ENCODE data around the gene P4HTM.
A peak's percentile ranks its signal among the peaks of the same experiment; 100 is the strongest.

Gene P4HTM, protein sequence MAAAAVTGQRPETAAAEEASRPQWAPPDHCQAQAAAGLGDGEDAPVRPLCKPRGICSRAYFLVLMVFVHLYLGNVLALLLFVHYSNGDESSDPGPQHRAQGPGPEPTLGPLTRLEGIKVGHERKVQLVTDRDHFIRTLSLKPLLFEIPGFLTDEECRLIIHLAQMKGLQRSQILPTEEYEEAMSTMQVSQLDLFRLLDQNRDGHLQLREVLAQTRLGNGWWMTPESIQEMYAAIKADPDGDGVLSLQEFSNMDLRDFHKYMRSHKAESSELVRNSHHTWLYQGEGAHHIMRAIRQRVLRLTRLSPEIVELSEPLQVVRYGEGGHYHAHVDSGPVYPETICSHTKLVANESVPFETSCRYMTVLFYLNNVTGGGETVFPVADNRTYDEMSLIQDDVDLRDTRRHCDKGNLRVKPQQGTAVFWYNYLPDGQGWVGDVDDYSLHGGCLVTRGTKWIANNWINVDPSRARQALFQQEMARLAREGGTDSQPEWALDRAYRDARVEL

DNA sequence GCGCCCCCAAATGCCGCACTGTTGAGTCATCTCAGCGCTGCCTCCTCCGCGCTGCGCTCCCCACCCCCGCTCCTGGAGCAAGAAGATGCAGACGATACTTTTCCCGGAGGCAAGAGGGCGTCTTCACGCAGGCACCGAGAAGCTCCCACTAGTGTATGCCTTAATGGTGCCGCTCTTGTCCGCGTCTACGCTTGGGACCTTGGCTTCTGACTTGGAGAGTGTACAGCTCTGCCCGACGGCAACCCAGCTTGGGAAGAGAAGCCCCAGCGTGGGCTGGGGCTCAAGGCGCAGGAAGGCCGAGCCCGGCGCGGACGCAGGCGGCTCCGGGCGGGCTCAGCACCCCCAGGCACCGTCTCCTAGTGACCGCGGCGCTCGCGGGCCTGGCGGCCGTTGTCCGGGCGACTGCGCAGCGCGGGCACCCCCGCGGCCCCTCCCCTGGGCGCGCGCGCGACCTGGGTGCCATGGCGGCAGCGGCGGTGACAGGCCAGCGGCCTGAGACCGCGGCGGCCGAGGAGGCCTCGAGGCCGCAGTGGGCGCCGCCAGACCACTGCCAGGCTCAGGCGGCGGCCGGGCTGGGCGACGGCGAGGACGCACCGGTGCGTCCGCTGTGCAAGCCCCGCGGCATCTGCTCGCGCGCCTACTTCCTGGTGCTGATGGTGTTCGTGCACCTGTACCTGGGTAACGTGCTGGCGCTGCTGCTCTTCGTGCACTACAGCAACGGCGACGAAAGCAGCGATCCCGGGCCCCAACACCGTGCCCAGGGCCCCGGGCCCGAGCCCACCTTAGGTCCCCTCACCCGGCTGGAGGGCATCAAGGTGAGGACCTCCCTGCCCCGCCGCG lies at the start of gene P4HTM:
TSS of gene P4HTM (plus strand) at position 446 of the 840 bp plus-strand sequence. CDS start at position 462, 16 bp downstream.
- peak; percentile 74 to 81 for DNase-seq (ENCODE audit: extremely low read depth in 1 of 2, low read depth in 1 of 2)

DNA sequence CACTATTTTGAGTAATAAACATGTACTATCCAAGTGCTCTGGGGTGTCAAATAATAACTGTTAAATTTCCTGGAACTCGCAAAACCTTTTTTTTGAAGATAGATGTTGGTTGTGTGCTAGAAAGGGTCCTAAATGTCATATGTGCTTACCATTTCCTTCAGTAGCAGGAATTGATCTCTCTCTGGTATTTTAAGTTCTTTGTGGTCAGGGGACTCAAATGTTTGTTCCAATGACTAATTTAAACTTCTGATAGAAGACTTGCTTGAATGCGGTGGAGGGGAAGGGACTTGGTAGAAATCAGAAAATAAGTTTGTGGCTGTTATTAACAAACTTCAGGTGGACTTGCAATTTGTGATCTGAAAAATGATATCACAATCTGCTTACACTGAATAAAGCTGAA lies 44.6 kb upstream of the P4HTM start:
- no peak for DNase-seq (ENCODE audit: extremely low read depth in 1 of 2, low read depth in 1 of 2)

DNA sequence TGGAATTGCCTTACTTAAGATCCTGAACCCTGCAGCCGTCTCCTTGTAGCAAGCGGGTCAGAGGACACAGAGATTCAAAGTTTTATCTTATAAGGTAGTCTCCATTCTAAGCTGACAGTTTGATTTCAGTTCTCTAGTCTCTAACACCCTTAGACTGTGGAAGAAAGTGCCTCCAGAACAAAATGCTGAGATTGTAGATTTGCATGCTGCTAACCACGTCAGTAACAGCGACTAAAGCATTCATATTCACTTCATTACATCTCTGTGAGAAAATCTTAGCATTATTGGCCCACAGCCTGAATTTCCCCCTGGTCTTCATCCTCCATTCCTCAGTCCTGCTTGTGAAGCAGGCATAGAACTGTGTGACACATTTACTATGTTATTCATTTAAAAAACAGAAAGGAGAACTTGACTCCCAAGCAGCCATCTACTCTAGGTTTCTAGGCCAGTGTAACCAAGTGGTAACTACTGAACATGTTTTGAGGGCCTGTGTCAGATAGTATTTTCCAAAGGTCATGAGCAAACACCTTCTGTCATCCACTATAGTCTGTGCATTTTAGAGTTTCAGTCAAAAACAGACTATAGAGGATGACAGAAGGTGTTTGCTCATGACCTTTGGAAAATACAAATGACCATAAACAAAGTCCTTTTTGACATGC lies 44.0 kb upstream of the P4HTM start:
- no peak for DNase-seq (ENCODE audit: extremely low read depth in 1 of 2, low read depth in 1 of 2)

DNA sequence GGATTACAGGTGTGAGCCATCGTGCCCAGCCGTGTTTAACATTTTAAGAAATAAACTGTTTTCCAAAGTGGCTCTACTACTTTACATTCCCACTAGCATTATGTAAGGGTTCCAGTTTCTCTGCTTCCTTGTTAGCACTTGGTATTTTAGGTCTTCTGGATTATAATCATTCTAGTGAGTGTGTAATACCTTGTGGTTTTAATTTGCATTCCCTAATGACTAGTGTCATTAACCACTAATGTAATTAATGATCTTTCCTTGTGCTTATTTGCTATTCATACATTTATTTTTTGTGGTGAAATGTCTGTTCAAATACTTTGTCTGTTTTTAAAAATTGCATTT lies 40.7 kb upstream of the P4HTM start:
- DNase-seq (ENCODE audit: extremely low read depth in 1 of 2, low read depth in 1 of 2): no peak

DNA sequence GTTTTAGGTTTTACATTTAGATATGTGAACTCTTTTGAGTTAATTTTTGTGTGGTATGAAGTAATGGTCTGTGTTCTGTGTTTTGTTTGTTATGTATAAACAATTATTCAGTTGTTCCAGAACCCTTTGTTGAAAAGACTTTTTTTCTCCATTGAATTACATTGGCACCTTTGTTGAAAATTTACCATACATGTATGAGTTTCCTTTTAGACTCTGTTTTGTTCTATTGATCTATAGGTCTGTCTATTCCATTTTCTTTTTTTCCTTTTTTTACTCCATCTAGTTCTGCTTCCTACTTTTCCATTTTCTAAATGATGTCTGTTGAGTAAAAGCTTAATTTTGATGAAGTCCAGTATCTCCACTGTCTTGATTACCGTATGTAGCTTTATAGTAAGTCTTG lies 40.0 kb upstream of the P4HTM start:
- no peak for DNase-seq (ENCODE audit: extremely low read depth in 1 of 2, low read depth in 1 of 2)

DNA sequence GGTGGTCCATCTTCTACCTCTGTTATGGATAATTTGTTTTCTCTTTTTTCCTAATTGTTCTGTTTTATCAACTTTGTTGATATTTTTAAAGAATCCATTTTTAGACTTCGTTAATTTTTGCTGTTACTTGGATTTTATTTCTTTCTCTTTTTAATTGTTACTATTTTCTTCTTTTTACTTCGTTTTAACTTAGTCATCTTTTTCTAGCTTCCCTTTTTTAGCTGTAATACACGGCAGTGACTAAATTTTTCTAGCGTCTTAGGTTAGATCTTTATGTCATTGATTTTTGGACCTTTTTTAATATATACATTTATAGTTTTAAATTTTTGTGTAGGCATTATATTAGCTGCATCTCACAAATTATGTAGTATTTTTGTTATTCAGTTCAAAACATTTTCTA lies 38.3 kb upstream of the P4HTM start:
- DNase-seq (ENCODE audit: extremely low read depth in 1 of 2, low read depth in 1 of 2): no peak

DNA sequence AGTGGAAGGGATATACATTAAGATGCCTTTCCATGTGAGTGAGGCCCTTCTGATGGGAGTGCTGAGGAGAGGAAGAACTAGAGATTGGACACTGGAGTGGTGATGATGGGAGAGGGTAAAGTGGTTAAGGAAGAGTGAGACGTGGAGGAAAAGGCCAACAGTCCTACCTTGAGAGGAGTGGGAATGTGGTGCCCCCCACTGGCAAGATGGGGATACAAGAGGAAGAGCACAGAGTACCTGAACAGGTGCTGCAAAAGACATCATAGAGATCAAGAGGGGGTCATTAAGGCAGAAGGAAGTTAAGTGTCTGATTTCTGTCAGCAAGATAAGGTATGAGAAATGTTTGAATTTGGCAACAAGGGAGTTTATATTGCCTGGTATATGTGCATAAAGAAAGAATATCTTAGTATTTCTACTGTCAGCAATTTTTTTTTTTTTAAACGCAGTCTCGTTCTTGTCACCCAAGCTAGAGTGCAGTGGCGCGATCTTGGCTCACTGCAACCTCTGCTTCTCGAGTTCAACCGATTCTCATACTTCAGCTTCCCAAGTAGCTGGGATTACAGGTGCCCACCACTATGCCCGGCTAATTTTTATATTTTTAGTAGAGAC lies 37.4 kb upstream of the P4HTM start:
- no peak for DNase-seq (ENCODE audit: extremely low read depth in 1 of 2, low read depth in 1 of 2)

DNA sequence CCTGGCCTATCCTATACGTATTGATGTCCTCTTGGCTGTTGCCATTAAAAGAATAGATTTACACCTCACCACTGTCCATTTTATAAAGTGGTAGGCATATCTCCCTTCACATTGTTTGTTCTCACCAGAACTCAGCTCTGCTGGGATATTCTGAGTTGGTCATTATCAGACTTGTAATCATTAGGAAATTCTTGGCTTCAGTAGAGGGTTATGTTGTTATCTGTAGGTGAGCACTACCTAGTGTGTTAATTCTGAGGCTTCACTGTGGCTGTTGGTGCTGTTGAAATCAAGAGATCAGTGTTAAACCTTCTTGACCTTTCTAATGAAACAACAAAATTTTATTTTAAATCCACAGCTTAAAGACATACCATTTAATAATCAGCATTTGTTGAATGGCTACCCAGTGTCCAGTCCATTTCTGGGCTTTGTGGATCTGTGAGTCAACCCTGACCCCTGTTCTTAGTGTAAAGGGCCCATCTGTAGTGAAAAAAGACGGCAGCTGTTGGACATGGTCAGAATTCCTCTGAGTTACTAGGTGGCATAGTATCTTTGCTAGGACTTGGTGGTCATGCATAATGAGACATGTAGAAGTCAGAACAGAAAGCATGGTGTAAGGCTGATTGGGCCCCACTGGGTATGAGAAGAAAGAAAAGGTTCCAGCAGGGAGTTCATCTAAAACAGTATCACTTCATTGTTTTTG lies 32.9 kb upstream of the P4HTM start:
- DNase-seq (ENCODE audit: extremely low read depth in 1 of 2, low read depth in 1 of 2): no peak

DNA sequence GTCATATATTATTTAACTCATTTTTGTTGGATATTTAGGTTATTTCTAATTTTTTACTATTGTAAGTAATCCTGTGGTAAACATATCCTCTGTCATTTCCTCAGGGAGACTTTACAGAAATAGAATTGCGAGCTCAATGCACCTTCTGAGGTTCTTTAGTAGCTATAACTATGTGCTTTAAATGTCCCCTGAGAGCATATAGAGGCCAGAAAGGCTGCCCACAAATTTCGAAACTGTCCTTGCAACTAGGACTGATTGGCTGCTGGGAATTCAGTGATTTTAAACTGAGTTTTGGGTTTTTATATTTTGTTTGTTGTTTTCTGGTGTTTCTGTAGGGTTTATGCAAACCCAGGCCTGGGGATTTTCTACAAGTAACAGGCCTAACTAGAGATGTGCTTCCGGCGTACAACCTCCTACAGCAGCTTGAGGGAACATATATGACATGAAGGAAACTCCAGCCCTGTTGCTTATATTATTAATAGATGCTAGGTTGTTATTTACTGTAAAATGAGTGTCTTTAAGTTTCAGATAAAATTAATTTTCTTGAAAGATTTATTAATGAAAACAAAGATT lies 29.1 kb upstream of the P4HTM start:
- no peak for DNase-seq (ENCODE audit: extremely low read depth in 1 of 2, low read depth in 1 of 2)

DNA sequence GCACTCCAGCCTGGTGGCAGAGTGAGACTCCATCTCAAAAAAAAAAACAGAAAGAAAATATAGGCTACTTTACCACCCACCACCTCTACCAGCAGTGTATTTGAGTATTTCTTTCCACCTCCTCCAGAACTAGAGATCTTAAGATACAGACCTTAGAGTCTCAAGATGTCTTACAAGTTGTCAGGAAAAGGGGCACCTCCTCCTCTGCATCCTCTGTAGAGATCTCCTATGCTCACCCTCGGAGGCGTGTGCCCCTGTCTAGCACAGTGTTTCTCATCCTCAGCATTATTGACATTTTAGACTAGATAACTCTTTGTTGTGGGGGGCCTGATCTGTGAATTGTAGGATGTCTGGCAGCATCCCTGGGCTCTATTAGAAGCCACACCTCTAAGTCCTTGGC lies 27.7 kb upstream of the P4HTM start:
- no peak for DNase-seq (ENCODE audit: extremely low read depth in 1 of 2, low read depth in 1 of 2)

DNA sequence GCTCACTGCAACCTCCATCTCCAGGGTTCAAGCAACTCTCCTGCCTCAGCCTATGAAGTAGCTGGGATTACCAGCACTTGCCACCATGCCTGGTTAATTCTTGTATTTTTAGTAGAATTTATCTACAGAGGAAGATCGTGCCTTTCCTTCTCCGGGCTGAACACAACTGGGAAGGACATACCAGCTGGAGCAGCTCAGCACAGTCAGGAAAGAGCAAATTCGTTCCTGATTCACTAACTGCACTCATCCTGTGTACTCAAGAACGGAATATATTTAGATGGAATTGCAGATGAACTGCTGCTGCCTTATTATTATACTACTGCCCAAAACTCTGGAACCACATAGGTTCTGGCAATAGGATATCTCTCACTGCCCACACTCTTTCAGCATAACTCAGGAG lies 27.1 kb upstream of the P4HTM start:
- DNase-seq (ENCODE audit: extremely low read depth in 1 of 2, low read depth in 1 of 2): no peak

DNA sequence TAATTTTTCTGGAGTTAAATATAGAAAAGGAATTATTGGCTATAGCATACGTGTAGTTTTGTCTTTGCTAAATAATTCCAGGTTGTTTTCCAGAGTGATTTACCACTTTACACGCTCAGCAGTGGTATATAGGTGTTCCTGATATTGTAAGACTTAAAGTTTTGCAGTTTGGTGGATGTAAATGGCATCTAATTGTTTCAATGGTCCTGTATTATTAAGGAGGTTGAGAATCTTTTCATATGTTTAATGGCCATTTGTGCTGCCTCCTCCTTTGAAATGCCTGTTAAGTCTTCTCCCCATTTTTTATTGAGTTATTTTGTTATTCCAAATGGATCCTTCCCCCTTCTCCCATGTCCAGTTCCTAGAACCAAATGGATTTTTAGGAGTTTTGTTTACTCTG lies 26.4 kb upstream of the P4HTM start:
- no peak for DNase-seq (ENCODE audit: extremely low read depth in 1 of 2, low read depth in 1 of 2)

DNA sequence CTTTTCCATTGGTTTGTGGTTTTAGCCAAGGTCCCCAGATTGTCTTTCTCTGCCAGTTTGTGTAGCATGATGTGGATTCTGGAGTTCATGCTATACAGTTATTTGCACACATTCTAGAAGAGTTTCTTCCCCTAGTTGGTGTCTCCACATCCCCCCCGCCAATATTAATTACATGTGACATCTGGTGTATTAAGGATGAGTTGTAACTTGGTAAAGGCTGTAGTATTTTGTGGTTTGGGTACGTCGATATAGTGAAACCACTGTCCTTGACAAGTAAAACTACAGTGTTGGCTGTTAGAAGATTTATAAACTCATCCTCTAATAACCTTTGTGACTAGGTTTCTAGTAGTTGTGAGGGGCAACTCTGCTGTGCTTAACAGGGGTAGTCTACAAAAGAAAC lies 23.7 kb upstream of the P4HTM start:
- no peak for DNase-seq (ENCODE audit: extremely low read depth in 1 of 2, low read depth in 1 of 2)

DNA sequence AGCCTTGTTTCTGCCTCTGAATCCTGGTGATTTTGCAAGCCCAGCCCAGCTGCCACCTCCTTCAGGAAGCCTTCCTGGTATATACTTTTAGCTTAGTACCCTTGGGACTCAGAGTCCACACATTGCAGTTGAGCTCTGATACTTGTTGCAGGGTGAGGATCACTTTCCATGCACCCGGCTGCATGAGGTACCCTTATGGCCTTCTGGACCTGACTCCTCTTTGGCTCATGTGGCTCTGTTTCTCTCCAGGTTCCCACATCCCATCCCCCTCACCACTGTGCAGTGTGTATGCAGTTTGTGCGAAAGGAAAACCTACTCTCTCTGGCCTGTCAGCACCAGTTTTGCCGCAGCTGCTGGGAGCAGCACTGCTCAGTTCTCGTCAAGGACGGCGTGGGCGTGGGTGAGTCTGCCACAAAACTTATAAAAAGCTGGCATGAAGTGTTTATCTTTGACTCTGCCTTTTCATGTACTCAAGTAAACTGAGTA lies 23.1 kb upstream of the P4HTM start:
- no peak for DNase-seq (ENCODE audit: extremely low read depth in 1 of 2, low read depth in 1 of 2)

DNA sequence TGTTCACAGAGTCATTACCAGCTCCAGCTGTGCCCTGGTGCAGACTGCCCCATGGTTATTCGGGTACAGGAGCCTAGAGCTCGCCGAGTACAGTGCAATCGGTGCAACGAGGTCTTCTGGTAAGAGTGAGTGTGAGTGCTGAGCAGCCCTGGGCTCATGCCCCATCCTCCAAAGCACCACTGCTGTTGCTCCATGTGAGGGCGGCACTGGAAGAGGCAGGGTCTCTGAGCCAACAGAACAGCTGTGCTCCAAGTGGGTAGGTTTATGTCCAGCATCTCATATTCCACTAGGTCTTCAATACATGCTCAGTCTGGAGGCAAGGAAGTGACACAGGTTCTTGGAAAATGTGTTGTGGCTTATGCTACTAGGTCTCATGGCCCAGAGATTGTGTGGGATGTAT lies 19.5 kb upstream of the P4HTM start:
- DNase-seq (ENCODE audit: extremely low read depth in 1 of 2, low read depth in 1 of 2): no peak

DNA sequence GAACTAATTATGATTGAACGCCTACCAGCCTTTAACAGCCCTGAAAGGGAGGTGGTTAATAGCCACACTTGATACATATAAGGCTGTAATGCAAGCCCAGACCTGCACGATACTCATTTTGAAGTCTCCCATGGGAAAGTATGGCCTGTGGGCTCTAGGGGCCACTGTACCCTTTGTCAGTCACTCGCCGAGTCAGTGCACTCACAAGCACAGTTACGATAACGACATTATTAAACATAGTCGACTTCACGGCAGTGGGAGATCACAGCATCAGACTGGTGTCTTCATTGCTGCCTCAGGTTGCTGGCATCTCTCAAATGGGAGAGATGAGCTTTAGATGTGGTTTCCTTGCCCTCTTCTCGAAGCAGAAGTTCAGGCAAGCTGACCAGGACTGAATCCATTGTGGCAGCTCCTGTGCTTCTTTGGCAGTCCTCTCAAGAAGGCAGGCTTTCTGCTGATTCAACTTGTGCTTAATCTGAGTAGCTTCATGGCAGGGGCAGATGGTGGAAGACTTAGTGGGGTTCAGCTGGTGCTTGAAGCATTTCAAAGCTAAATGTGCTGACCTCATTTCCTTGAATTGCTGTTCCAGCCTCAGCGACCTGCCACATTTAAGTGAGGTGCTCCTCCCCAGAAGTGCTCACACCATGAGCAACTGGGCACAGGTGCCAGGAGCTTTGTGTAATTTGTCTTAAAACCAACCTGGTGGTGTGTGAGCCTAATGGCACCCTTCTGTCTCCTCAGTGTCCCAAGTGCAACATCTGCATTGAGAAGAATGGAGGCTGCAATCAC lies 15.8 kb upstream of the P4HTM start:
- no peak for DNase-seq (ENCODE audit: extremely low read depth in 1 of 2, low read depth in 1 of 2)

DNA sequence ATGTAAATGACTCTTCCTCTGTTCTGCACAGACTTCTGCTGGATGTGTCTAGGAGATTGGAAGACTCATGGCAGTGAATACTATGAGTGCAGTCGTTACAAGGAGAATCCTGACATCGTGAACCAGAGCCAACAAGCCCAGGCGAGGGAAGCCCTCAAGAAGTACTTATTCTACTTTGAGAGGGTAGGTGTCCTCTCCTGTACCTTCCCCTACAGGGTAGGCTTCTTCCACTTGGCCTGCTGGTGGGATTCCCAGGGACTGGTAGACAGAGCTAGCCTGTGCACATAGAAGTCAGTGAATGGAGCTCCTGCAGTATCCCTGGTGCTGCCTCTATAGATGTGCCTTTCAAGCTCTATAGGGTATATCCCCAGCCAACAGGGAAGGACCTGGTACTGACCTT lies 10.6 kb upstream of the P4HTM start:
- DNase-seq (ENCODE audit: extremely low read depth in 1 of 2, low read depth in 1 of 2): no peak

DNA sequence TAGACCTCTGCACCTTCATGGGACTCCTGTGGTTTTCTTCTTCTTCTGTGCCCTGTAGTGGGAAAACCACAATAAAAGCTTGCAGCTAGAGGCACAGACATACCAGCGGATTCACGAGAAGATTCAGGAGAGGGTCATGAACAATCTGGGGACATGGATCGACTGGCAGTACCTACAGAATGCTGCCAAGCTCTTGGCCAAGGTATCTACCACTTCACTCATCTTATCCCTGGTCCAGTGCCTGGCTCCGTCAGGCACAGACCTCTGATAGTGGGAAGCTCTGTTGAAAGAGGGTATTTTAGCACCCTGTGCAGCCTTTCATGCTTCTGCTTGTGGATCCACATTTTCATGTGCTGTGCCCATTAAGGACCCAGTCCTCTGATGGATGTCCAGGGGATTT lies 9.7 kb upstream of the P4HTM start:
- DNase-seq (ENCODE audit: extremely low read depth in 1 of 2, low read depth in 1 of 2): no peak

DNA sequence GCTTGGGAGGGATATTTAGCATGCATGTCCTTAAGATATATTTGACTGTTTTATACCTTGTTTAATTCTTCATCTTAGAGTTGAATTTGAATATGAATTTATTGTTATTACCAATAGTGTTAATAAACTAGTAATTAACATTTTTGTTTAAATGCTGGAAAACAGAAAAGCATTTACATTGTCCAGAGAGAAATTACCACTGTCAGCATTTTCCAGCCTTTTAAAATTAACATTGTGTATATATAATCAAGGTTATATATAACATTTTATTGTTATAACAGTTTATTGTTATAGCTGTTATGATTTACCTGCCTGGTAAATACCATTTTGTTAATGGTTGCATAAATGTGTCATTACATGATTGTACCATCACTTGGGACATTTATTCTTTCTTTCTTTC lies 8.0 kb upstream of the P4HTM start:
- no peak for DNase-seq (ENCODE audit: extremely low read depth in 1 of 2, low read depth in 1 of 2)

All from stimulated activated CD8-positive, alpha-beta memory T cell treated with anti-CD3 and anti-CD28 coated beads, Interleukin-7, amount 100 ng/mL, for 48 hours (primary cell).